ENCODE measurements around the gene ULK4.

ULK4 gene

GRCh38 chr3:41579861-41580260 is 382.0 kb downstream of the ULK4 start:
- H3K4me3 ChIP-seq (ENCODE audit: low read length, poor library complexity, severe bottlenecking) = no peak overlapping the region
- H3K36me3 ChIP-seq (ENCODE audit: insufficient read depth, low read length) = no peaks in the 10 kb centered on the region
- no peaks in the 10 kb centered on the region for H3K27me3 ChIP-seq (ENCODE audit: insufficient read depth, low read length, poor library complexity, severe bottlenecking)
- H3K9ac ChIP-seq (ENCODE audit: low read depth, low read length, poor library complexity, severe bottlenecking) = no peak overlapping the region
- no peaks in the 10 kb centered on the region for H4K20me1 ChIP-seq (ENCODE audit: insufficient read depth, low read length, poor library complexity, severe bottlenecking)
- H3K4me2 ChIP-seq (ENCODE audit: low read depth, low read length, poor library complexity, severe bottlenecking) = no peak overlapping the region
- no peaks in the 10 kb centered on the region for H3K79me2 ChIP-seq (ENCODE audit: insufficient read depth, low read length)
- no peaks in the 10 kb centered on the region for H3F3A ChIP-seq (ENCODE audit: low read depth)
- no peak overlapping the region for H2AFZ ChIP-seq (ENCODE audit: low read length)
- no peaks in the 10 kb centered on the region for H3K9me3 ChIP-seq (ENCODE audit: insufficient read depth, low read depth, low read length)
- no peaks in the 10 kb centered on the region for H3K9me2 ChIP-seq (replicated peaks; ENCODE audit: low read depth, low read length)
- no peak for TF ChIP-seq CTCF (conservative IDR thresholded peaks at IDR 0.05; ENCODE audit: low read length)
- no peaks in the 10 kb centered on the region for H3K4me1 ChIP-seq (ENCODE audit: insufficient read depth, low read length, poor library complexity, severe bottlenecking)

DNA sequence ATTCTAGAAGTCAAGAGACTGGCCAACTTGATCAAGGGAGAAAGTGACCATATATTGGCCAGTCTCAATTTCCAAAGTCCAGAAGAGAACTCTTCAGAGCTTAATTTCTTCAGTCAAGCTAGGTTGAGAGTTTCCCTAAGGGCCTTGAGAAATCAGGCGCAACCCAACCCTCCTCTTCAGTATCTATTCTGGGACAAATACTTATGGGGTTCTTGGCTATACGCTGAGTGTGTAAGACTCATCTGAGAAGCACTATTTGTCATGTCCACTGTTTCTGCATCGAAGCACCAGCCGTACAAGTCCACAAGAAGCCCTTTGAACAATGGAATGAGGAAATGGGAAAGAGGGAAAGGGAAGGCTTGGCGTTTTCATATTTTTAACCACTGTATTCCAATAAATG is 383.1 kb downstream of the ULK4 start:
- no peaks in the 10 kb centered on the region for H3F3A ChIP-seq (ENCODE audit: low read depth)
- no peaks in the 10 kb centered on the region for H3K4me1 ChIP-seq (ENCODE audit: insufficient read depth, low read length, poor library complexity, severe bottlenecking)
- no peak overlapping the region for H2AFZ ChIP-seq (ENCODE audit: low read length)
- no peaks in the 10 kb centered on the region for H3K36me3 ChIP-seq (ENCODE audit: insufficient read depth, low read length)
- no peaks in the 10 kb centered on the region for H3K27me3 ChIP-seq (ENCODE audit: insufficient read depth, low read length, poor library complexity, severe bottlenecking)
- H3K4me3 ChIP-seq (ENCODE audit: low read length, poor library complexity, severe bottlenecking) = no peak overlapping the region
- H3K9me3 ChIP-seq (ENCODE audit: insufficient read depth, low read depth, low read length) = no peaks in the 10 kb centered on the region
- H3K9me2 ChIP-seq (replicated peaks; ENCODE audit: low read depth, low read length) = no peaks in the 10 kb centered on the region
- no peak overlapping the region for H3K9ac ChIP-seq (ENCODE audit: low read depth, low read length, poor library complexity, severe bottlenecking)
- TF ChIP-seq EZH2phosphoT487 (IDR thresholded peaks at IDR 0.05; ENCODE audit: borderline replicate concordance) = no peak
- TF ChIP-seq CTCF (conservative IDR thresholded peaks at IDR 0.05; ENCODE audit: low read length) = no peak
- H4K20me1 ChIP-seq (ENCODE audit: insufficient read depth, low read length, poor library complexity, severe bottlenecking) = no peaks in the 10 kb centered on the region
- no peaks in the 10 kb centered on the region for H3K79me2 ChIP-seq (ENCODE audit: insufficient read depth, low read length)
- H3K4me2 ChIP-seq (ENCODE audit: low read depth, low read length, poor library complexity, severe bottlenecking) = no peak overlapping the region

- Histone ChIP-seq H3K9me2 (replicated peaks; ENCODE audit: low read depth, low read length) (no peaks in the 10 kb centered on the region), H3K4me3 (ENCODE audit: low read length, poor library complexity, severe bottlenecking) (no peak overlapping the region), H2AFZ (ENCODE audit: low read length) (no peak overlapping the region), H3K27me3 (ENCODE audit: insufficient read depth, low read length, poor library complexity, severe bottlenecking) (no peaks in the 10 kb centered on the region), H3K9ac (ENCODE audit: low read depth, low read length, poor library complexity, severe bottlenecking) (no peak overlapping the region), H4K20me1 (ENCODE audit: insufficient read depth, low read length, poor library complexity, severe bottlenecking) (no peaks in the 10 kb centered on the region), H3K79me2 (ENCODE audit: insufficient read depth, low read length) (no peaks in the 10 kb centered on the region), H3K9me3 (ENCODE audit: insufficient read depth, low read depth, low read length) (no peaks in the 10 kb centered on the region), H3K36me3 (ENCODE audit: insufficient read depth, low read length) (no peaks in the 10 kb centered on the region), H3K4me1 (ENCODE audit: insufficient read depth, low read length, poor library complexity, severe bottlenecking) (no peaks in the 10 kb centered on the region), H3K4me2 (ENCODE audit: low read depth, low read length, poor library complexity, severe bottlenecking) (no peak overlapping the region), H3F3A (ENCODE audit: low read depth) (no peaks in the 10 kb centered on the region)
- no peak for TF ChIP-seq CTCF (conservative IDR thresholded peaks at IDR 0.05; ENCODE audit: low read length)
- no peak for TF ChIP-seq EZH2phosphoT487 (IDR thresholded peaks at IDR 0.05; ENCODE audit: borderline replicate concordance)
Observed at GRCh38 chr3:41575724-41576123, 386.2 kb downstream of the ULK4 start.
